ENCODE data around the gene AKAP6.
"Not testable (repeated sequence)": the region's sequence is repeated elsewhere in the genome, so short reads cannot be mapped to it uniquely, and the experiment has no call there.

Gene AKAP6

DNA sequence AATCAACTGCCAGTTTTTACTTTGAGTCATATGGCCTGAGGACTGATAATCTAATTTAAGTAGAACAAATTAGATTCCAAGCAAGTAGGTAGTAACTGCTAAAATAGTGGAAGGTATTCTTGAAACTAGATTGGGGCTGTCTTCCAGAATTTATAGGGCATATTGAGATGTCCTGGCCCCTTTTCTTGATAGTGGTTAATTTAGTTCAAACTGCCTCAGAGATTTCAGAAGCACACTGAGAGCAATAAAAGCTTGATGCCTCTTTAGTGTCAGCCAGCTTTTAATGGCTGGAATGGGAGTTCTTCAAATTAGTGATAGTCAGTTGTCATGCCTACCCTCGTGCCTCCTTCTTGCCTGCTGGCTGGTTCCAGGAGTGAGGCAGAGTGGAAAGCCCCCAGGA, 120.5 kb downstream of the AKAP6 start:
- no peak for DNase-seq

DNA sequence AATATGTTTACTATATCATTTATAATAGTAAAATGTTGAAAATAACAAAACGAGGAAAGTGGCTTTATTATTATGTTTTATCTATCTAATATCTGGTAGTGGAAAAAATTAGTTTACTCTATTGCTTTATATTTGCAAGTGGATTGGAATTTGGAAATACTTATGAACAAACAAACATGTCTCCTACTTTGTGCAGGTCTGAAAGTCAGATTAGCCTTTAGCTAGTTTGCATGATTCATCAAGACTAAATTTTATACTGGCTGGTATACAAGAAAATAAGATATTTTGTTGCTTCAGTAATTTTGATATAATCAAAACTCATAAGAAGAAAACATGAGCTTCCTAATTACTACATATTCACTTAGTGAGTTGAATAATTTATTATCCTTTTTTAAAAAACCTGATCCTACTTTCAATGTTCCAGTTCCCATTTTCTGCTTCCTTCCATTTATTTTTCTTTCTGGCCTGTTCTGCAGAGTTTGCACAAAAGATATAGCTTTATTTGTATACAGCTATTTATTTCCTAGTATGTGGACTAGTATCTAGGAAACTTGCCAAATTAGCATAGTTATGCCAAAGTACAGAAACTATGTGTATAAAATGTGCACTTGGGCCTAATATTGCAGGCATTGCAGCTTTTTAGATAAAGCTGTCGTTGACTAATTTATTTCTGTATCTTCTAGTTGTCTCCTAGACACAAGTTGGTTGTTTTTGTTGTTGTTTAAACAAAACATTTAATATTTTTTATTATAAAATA, 122.0 kb downstream of the AKAP6 start:
- no peak for DNase-seq

DNA sequence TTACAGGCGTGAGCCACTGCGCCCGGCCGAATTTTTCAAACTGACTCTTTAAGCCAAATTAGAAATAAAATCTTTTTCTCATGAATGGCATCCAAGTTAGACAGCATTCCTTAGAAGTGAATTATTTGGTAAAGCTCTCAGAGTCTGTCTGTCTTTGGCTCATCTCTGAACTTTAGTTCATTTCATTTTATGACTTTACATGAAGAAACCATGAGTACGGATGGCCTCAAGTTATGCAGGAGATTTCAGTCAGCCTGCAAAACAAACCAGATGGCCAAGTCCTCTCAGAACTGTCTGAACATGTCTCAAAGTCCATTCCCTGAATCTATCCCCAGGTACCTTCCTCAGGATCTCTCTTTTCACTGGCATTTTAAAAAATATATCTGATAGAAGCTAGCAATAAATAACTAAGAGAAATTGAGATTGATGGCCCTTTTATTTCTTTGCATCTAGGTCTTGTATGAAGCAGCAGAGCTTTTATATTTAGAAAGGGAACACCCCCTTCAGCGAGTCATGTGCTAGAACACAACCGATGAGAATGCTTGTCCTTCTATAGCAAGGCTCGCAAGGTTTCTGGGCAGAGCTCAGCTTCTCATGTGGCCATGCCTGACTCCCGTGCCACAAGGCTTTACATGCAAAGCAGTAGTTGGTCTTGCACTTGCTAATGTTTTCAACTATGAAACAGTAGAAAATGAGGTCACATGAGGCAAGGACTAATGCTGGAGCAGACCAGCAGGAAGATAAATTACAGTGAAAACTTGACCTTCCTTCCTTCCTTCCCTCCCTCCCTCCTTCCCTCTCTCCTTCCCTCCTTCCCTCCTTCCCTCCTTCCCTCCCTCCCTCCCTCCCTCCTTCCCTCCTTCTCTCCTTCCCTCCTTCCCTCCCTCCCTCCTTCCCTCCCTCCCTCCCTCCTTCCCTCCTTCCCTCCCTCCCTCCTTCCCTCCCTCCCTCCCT, 125.0 kb downstream of the AKAP6 start:
- DNase-seq: no peak

DNA sequence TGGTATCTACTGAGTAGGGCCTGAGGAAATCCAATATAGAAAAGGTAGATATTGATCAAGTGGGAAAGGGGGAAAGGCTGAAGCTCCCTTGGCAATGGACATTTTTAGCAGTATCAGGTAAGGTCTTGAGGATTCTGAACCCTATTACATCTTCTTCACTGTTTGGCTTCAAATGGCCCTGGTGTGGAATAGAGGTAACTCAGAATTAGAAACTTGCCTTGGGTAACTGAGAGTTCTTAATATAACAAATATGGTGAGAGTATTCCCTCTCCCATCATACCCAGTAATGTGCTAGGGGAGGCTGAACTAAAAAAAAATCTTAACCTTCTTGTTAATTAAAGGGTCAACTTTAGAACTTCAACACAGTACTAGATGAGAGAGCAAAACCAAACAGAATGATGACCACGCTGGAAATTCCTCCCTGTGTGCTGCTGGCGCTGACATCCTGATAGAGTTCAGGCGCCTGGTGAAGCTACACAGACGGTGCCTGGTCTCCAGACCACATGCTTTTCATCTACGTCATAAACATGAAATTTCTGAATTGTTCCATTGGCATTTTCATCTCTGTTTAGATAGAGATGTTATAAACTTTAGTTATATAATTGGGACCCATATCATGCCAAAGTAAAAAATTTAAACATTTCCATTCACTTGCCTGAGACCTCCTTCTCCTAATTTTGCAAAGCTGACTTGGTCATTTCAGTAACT, 128.3 kb downstream of the AKAP6 start:
- no peak for DNase-seq

DNA sequence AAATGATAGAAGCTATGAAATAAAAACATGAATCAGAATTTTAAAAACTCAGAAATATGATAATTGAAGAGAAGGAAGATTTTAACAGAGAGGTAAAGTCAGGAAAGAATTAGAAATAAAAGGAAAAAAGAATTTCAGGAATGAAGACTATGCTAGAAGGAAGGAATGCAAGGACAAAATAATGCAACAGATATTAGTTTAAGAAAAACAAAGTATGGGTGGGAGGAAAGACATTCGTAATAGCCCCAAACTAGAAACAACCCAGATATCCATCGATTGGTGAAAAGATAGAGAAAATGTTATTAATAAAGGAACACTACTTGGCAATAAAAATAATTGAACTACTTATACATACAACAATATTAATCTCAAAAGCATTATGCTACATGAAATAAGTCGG, 129.6 kb downstream of the AKAP6 start:
- no peak for DNase-seq

DNA sequence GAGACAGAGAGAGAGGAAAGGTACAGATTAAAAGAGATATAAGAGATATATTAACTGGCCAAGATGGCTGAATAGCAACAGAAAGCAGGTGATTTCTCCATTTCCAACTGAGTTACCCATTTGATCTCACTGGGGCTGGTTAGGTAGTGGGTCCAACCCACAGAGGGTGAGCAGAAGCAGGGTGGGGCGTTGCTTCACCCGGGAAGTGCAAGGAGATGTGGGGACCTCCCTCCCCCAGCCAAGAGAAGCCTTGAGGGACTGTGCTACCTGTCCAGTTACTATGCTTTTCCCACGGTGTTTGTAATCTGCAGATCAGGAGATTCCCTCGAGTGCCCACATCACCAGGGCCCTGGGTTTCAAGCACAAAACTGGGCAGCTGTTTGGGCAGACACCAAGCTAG, 131.2 kb downstream of the AKAP6 start:
- DNase-seq: no peak

DNA sequence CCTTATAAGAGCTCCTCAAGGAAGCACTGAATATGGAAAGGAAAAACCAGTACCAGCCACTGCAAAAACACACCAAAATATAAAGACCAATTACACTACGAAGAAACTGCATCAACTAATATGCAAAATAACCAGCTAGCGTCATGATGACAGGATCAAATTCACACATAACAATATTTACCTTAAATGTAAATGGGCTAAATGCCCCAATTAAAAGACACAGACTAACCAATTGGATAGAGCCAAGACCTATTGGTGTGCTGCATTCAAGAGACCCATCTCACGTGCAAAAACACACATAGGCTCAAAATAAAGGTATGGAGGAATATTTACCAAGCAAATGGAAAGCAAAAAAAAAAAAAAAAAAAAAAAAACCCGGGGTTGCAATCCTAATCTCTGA, 133.5 kb downstream of the AKAP6 start:
- DNase-seq: not testable (repeated sequence)

DNA sequence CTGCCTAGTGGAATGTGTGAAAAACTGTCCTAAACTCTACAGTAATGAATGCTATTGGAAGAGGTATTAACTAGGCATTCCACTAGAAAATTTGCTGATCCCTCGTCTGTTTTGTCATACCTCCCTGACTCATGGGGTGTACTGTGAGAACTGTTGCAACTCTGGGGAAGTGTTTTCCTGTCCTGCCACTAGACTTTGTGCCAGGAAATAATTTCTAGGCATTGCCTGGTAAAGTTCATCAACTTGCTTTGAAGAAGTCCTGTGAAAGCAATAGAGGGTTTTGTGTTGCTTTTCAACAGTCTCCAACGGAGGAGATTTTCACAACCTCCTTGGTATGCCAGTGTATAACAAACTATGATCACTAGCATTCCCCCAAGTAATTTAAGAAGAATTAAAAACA, 139.9 kb downstream of the AKAP6 start:
- DNase-seq: no peak

DNA sequence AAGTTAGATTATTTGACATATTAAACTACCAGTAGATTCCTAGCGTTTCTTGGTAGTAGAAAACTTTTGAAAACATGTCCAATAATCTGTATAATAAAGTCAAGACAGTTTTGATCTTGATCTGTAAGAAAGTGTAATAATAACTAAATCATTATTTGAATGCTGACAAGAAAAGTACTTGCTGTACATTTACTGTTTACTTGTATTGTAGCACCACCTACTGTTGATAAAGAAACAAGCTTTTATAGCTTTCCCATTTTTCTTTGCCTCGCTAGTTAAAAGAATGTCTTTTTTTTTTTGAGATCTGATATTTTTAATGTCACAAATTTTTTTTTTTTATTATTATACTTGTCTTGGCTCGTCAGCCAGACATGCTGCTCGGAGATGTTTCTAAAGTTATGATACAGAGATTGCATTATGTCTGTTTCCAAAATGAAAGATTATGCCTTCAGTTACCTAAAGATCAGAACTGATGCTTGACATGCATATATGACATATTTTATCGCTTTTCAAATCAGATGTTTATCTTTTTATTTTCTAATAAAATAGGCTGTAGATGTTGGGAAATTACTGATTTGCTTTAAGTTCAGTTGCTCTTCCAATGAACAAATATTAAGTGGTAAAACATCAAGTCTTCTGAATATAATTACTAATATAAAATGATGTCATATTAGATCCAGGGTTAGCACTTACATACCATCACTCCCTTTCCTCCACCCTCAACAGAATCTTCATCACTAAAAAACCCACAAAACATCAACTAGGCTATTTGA, 140.5 kb downstream of the AKAP6 start:
- peak; percentile 48 for DNase-seq

DNA sequence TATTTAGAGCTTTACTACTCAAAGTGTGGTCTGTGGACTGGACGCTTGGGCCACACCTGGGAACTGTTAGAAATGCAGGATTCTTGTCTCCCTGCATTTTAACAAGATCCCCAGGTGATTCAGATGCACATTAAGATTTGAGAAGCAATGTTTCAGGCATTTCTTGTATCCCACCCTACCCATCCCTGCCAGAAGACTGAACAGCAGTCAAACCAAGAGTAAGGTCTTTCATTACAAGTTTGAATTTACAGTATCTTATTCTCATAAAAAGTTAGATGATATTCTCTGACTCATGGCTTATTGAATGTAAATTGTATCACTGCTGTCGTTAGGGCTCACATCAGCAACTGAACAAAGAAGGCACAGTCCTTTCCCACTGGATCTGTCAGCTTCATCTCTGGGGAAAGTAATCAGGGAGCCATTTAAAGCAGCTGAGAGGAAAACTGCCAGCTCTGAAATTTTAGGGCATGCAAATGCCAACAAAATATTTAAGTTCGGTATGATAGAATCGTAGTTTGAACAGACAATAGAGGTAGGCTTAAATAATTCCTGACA, 141.1 kb downstream of the AKAP6 start:
- no peak for DNase-seq

DNA sequence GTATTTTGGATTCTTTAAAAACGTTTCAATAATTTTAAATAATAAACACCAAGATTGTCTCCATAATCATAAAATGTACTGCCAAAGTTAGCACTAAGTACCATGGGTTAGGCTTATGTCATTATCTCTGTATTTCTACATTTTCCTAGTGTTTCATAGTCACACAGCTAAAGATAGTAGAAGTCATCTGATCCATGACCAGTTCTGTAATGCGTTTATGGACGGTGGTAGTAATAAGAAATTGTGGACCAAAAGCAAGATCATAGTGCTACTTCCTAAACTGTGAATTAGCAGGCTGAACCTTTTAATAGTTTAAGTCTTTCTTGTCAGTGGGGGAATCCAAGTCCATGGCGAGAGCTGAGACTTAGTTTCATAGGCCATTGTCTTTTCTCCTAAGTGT, 142.1 kb downstream of the AKAP6 start:
- no peak for DNase-seq

DNA sequence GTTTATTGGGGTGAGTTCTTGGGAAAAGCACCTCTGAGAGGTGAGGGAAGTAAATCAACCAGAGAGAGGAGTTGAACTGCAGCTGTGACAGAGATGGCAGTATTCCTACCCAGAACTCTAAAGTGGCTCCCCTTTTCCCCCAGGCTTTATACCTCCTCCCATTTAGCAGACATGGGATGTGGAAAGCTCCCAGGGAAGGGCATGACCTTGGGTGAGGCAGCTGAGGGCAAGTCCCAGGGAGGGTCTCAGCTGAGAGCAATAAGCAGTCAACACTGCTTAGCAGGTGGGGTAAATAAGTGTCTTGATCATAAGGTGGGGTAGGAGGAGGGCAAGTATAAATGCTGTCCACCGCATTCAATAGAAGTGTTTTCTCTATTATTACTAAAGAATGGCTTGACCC, 143.0 kb downstream of the AKAP6 start:
- DNase-seq: no peak

DNA sequence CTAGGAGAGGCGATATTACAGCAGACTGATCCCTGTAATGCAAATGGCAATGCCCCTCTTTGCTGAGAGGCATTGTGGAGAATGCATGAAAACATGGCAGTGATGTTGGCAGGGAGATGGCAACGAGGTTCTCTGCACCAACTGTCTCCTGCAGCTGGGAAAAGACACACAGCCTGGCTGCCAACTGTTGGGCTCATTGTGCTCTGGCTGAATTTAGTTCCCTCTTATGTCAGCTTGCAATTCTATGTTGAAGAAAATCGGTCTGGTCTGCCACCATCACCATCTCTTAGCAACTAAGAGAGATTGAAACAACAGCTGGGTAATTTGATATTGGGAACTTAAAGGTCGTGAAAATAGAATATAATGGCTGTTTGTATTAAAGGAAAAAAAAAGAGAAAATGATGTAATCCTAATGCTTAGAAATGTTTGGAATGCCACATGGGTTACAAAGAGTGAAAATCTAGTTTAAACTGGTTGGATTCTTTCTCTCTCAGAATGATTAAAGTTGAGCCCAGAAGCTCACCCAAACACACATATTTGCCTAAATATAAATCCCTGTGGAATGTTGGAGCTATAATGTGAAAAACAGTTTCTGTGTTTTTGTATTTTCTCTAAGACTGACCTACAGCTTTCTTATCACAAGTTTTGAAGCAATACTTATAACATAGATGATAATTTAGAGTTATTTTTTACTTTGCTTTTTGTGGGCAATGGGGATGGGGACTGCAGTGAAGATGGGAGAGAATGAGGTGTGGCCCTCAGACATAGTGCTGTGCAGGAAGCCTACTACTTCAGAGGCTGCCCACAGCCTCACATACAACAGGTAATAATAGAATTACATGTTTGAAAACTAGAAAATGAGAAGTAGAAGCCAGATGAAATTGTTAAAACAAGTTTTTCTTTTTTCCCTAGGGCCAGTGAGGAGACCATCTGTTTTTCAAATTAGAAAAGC, 143.7 kb downstream of the AKAP6 start:
- DNase-seq: peak; percentile 32

DNA sequence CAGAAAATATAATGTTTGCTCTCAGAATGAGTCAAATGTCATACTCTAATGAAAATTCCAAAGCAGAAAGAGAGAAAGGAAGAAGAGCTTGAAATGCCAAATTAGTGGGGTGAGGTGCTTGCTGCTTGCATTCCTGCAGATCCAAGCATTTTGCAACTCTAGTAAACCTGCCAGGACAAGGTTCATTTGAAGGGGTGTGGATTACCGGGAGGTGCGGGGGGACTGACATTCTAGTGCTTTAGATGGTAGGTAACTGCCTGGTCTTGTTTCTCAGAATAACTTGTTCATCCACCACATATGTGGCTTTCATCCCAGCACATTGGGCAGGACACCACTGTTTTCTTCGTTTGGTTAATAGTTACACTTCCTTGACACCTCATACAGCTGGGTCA, 144.4 kb downstream of the AKAP6 start:
- no peak for DNase-seq

DNA sequence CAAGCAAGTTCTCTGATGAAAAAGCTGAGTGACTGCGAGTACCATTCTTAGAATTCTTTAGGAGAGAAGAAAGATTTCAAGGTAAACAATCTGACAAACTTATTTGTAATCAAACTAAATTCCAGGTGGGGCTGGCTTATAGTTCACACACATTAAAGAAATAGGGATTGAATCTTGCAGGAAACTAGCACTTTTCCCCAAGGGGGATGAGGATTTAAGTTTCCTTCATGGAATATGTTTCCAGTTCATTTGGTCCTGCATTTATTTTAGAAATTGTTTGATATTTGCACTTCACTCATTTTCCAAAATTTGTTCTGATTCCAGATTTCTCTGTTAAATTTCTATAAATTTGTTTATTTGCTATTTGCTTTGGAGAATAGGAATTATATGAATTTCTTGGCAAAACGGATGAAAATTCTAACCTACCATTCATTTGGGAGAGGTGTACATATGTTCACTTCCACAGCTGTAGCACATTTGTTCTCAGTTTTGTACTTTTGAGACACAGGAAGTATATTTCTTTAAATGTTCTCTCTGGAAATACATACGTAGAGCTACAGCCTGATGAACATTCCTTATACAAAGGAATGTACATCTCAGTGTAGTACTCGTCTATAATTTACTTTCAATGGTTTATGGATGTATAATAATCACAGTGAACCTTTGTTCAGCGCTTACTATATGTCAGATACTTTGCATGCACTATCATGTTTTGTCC, 145.5 kb downstream of the AKAP6 start:
- DNase-seq: no peak

DNA sequence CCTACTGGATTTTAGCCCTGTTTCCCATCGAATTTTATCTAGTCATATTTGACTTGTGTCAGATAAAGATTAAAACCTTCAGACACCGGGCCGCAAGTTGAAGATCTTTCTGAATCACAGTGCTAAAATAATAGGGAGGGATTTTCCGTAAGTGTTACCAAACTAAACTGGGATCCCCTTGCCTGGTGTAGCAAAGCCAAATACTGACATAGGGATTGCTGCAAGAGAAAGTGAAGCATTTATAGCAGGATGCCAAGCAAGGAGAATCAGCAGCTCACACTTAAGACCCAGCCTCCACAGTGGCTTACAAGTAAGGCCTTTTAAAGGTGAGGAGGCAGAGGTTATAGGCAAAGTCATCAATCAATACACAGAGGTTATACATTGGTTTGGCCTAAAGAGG, 147.4 kb downstream of the AKAP6 start:
- DNase-seq: no peak

DNA sequence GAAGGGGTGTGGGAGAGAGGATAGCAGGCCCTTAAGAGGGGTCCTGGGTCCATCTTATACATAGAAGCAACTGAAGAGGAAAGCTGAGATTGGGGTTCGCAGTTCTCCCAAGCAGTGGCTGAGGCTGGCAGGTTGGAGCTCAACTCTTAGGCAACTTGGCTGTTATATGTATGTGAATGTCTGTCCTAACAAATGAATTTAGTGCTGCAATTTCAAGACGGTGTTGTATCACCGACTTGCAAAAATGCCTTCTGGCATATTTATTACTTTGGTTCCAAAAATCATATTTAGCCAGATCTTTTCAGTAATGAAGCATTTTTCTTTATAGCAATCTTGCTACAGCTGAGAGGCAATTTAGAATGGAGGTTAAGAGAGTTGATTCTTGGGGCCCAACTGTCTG, 148.3 kb downstream of the AKAP6 start:
- no peak for DNase-seq

DNA sequence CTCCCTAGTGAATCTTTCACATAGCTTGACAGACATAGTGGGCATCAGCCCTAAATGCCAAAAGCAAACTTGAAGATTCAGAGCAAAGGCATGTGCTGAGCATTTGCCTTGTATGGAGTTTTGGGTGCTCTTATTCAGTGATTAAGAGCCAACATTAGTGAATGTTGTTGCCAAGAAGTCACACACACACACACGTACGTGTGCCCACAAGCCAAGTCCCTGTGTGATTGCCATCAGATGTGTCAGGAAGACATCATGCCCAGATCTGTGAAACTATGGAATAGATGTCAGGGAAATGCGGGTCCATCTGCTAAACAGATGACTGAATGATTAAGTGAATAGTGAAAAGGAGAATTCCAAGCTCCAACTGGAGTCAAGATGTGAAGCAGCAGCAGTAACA, 149.0 kb downstream of the AKAP6 start:
- no peak for DNase-seq

DNA sequence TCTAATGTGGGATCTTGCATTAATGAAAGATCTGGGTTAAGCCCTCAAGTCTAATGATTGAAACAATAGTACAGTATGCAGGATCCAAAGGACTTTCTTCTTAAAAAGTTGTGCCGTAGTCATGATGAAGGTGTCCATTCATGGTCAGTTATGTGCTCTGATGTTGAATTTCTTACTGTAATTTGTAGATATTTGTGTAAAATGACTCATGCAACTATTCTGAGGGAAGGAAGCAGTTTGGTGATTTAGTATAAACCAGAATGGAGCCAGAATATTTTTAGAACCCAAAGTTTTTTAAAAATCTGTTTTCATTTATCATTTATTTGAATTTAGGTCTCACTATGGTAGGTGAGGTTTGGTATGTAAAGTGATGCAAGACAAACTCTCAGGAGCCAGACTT, 151.2 kb downstream of the AKAP6 start:
- no peak for DNase-seq

DNA sequence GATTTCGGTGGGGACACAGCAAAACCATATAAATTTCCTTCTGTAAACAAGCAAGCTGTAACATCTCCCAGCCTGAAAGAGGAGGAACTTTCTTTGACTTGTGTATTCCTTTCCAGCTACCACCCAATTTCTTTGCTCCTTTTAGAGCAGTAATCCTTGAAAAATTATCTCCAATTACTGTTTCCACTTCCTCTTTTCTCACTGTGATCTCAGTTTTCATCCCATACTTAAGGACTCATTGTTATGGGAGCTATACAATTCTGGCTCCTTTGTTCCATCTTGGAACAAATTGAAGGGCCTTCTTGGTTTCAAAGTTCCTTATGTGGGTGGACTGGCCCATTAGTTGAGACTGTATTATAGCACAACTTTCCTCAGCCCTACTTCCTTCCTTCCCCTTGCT, 152.6 kb downstream of the AKAP6 start:
- DNase-seq: no peak

Data from NCI-H748 treated with DMSO at 0.1 percent for 48 hours (cell line).